GM18511 (cell line): ENCODE data around the gene KRTAP10-9.
"Not testable (repeated sequence)": the region's sequence is repeated elsewhere in the genome, so short reads cannot be mapped to it uniquely, and the experiment has no call there.

ENCODE experiments used
- ATAC-seq: cut with Tn5 transposase; IDR thresholded peaks from one replicate; pipeline ENCODE4 v1.9.1; 2021; ENCODE audit warnings: mild to moderate bottlenecking, moderate library complexity; ENCODE audit not compliant: unreplicated experiment

The KRTAP10-9 gene, protein sequence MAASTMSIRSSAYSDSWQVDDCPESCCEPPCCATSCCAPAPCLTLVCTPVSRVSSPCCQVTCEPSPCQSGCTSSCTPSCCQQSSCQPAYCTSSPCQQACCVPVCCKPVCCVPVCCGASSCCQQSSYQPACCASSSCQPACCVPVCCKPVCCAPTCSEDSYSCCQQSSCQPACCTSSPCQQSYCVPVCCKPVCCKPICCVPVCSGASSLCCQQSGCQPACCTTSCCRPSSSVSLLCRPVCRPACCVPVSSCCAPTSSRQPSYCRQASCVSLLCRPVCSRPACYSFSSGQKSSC

DNA sequence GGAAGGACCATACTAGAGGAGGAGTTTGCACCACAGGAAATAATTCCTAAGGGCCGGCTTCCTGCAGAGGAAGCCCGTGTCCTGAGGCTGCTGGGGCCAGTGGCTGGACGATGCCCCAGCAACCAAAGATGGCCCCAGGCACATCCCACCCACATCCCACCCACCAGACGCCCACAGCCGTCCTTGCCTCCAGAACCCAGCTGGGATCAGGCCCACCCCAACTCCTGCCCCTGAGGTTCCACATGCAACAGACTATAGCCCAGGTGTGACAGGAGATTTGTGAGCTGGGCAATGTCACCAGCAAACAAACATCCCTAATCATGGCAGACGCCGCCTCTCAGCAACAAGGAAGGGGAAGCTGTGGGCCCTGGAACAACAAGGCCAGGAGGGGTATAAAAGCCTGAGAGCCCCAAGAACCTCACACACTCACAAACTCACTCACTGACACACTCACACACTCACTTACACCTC, at the start of gene KRTAP10-9:
KRTAP10-9 (plus strand) TSS at position 421 of the 471 bp plus-strand sequence. CDS start 79 bp downstream, outside the sequence.
- no peak for ATAC-seq

DNA sequence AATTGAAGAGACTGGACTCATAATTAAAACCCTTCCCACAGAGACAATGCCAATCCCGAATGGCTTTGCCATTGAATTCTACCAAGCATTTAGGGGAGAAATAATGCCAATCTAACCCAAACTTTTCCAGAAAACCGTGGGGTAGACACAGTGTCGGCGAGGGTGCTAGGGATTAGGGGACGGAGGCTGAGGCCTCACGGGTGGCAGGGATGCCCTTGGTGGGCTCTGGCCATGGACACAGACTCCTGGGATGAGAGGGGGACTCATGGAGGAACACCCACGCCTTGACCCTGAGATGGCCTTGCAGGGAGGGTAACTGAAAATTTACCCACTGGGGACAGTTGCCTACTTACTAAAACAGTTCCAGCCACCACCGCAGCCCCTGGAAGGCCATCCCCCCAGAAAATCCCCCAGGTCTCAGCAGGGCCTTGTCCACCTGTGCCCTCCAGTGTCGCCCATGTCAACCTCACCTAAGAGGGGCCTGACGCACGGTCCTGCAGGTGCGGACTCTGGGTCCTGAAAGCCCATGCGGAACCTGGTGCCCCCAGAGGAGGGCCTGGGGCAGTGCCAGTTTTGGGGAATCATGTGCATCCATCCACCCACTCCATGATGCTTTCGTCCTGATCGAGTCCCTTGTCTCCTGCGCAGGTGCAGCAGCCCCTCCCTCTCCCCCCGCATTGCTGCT, 48.4 kb upstream of the KRTAP10-9 start:
- ATAC-seq = no peak

DNA sequence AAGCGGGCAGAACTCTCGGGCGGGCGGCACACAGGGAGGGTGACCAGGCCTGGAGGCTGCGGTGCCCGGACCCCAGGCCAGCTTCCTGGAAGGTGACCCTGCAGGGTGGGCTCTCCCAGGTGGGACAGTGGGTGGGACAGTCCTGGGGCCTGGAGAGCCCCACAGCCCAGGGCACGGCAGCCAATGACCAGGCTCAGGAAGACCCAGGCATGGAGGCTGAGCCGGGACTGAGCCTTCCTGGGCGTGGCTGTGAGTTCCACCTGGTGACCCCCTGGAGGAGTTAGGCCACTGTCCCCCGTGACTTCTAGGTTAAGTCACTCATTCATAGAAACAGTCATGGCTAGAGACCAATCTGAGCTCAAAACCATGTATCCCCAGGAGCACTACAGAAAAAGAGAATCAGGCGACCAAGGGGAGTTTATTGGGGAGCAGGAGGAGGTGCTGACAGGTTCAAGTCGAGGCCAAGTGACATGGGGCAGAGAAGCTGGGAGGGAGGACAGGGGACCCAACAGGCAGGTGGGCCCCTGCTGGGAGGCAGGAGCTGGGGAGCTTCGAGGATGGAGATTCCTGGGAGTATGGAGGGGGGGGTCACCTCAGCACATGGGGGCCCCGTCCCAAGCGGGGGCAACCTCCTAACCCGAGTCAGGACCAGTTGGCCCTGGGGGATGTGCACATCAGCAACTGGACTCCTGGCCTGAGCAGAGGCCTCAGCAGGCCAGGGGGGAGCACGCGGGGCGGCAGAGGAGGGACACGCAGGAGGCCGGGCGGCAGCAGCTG, 47.6 kb upstream of the KRTAP10-9 start:
- no peak for ATAC-seq

DNA sequence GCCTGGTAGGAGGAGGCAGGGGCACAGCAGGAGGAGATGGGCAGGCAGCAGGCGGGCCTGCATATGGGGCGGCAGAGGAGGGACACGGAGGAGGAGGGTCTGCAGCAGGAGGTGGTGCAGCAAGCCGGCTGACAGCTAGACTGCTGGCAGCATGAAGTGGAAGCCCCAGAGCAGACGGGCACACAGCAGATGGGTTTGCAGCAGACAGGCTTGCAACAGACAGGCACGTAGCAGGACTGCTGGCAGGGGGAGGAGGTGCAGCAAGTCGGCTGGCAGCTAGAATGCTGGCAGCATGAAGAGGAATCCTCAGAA, 47.1 kb upstream of the KRTAP10-9 start:
- ATAC-seq = no peak

DNA sequence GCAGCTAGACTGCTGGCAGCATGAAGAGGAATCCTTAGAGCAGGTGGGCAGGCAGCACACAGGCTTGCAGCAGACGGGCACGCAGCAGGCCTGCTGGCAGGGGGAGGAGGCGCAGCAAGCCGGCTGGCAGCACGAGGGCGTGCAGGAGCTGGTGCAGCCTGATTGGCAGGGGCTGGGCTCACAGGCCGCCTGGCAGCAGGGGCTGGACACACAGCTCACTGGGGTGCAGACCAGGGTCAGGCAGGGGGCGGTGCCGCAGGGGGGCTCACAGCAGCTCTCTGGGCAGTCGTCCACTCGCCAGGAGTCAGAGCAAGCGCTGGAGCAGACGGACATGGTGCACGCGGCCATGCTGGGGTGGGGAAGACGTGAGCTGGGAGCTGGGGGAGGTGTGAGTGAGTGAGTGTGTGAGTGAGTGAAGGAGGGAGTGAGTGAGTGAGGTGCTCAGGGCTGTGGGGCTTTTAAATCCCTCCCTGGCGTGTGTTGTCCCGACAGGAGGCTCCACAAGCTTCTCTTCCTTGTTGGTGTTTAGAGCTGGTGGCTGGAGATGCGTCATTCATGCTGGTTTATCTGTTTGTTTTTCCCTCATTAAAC, 46.6 kb upstream of the KRTAP10-9 start, which contains the start of gene KRTAP10-5:
KRTAP10-5 (minus strand) TSS at position 374 of the 591 bp plus-strand sequence; CDS start at position 348, 26 bp downstream.
- not testable (repeated sequence) for ATAC-seq

DNA sequence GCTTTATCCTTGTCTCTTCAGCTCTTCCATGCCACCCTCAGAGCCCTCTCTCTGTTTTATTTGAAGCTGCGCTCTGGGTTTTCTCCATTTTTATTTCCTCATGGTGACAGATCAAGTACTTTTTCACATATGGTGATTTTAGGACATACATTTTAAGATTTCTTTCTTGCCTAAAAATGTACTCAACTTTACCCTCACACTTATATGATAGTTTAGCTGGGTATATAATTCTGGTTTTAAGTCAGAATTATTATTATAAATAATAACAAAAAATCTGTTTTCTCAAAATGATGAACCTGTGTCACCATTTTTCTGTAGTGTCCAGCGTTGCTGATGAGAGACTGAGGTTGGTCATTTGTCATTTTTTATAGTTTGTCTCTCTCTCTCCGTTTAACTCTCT, 45.7 kb upstream of the KRTAP10-9 start:
- ATAC-seq = no peak

DNA sequence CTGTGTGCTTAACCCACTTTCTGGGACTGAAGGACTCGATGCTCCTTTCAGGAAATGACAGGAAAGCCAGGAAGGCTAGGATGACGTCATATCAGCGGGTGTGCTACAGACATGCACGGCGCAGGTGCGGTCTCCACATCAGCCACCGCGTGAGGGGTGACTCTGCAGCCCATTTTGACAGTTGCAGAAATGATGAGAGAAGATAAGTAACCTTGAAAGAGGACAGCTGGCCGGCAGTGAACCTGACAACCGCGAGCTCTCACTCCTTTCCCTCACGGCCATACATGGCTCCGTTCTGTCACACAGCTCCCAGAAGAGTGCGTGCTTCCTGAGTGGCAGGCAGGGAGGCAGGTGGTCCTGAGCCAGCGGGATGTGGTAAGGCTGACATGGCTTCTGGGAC, 44.8 kb upstream of the KRTAP10-9 start:
- ATAC-seq = no peak

DNA sequence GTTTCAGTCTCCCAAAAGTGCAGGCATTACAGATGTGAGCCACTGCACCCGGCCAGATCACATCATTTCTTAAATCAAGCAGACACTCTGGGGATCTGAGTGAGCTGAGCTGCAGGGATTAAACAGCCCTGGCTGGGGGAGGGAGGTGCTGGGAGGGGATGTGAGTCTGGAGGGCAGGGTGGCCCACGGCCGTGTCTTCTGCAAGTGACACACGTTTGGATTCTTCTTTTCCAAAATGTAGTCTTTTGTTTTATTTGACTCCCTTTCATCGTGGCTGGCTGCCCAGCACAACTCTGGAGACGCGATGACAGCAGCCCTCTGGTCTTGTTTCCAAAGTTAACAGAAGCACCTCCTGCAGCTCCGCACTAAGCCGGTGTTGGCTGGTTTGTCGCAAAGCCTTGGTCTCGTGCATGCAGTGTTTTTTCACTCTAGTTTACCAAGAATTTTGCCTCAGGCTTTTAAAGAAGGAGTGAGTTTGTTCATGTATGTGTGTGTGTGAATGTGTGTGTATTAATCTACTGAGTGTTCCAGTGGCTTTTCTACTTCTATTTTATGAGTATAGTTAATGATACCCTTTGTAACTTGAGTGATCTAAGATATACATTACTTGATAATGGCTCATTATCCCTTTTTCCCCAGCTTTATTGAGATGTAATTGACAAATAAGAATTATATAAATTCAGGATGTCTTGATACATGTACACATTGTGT, 43.6 kb upstream of the KRTAP10-9 start:
- ATAC-seq = no peak

DNA sequence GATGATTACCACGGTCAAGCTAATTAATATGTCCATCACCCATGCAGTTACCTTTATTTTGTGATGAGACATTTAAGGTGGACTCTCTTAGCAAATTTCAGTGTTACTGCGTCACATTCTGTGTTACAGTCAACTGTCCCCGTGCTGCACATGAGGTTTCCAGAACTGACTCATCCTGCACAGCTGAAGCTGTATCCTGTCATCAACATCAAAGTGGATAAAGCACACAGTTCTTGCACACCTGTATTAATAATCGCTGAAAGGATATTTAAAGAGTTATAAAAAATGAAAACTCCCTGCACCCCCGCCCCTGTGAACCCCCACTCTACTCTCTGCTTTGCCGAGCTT, 43.1 kb upstream of the KRTAP10-9 start:
- ATAC-seq = no peak

DNA sequence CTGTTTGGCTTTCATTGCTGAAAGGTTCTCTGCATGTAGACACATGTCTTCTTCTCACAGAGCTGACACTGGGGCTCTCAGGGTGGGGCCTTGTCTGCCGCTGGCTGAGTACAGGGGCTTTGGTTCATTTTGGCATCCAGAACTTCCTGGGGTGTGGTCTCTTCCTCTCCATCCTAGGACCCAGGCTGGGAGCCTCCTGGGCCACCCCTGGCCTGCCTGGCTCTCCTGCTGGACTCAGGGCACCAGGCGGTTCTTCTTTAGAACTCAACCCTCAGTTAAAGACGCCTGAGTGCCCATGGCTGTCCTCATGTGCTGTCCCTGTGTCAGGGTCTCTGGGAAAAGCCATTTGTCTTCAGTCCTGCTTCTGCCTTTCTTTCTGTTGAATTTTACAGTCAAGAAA, 41.0 kb upstream of the KRTAP10-9 start:
- no peak for ATAC-seq

DNA sequence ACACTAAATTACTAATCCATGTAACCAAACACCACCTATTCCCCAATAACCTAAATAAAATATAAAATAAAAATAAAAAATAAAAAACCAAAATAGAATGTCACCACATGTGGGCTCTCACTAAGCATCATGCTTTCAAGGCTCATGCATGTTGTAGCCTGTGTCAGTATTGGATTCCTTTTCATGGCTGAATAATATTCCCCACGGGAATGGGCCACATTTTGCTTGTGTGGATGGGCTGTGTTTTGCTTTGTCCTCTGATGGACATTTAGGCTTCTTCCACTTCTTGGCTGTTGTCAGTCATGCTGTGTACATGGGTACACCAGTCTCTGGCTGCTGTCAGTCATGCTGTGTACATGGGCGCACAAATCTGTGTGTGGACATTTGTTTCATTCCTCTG, 37.8 kb upstream of the KRTAP10-9 start:
- no peak for ATAC-seq

DNA sequence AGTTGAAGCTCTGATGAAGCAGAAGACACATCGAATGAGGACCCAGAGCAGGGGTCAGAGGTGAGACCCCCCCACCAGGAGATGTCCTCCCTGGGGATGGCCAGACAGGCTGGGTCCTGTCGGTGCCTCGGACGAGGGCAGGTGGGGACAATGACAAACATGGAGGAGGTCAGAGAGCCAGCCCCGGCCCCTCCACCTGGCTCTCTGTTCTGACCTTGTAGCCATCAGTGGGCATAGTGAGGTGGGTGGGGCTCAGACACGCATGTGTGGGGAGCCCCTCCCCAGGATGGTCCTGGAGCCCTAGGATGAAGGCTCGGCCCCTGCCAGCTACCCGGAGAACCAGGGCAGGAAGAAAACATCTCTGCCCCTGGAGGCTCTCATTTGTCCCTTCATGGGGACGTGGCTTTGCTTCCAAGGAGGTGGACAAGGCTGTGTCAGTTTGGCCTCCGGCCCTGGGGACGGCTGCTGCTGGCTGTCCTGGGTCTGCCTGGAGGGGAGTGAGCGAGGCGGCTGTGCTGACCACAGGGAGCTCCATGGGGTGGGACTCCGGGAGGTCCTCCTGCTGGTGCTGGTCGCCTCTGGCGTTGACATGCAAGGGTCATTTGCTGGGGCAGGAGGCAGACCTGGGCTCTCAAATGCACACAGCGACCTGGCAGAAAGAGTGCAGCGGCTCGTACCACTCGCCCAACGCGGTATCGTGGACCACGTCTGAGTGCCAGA, 37.1 kb upstream of the KRTAP10-9 start:
- ATAC-seq = no peak

DNA sequence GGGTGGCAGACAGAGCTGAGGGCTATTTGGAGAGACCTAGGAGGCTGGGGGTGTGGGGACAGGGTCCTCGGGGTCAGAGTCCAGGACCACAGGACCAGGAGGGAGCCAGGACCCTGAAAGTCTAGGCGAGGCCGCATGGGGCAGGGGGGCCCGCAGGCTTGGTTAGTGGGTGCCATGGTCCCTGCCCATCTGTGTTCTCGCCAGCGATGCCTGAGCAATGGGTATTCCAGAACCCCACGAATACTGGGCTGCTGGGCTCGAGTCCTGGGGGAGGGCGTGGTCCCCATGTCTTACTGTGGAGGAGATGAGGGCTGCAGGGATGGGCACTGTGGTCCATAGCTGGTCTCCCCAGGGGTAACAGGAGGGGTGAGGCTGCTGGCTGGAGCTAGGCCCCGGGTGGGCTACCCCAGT, 36.6 kb upstream of the KRTAP10-9 start:
- ATAC-seq = no peak

DNA sequence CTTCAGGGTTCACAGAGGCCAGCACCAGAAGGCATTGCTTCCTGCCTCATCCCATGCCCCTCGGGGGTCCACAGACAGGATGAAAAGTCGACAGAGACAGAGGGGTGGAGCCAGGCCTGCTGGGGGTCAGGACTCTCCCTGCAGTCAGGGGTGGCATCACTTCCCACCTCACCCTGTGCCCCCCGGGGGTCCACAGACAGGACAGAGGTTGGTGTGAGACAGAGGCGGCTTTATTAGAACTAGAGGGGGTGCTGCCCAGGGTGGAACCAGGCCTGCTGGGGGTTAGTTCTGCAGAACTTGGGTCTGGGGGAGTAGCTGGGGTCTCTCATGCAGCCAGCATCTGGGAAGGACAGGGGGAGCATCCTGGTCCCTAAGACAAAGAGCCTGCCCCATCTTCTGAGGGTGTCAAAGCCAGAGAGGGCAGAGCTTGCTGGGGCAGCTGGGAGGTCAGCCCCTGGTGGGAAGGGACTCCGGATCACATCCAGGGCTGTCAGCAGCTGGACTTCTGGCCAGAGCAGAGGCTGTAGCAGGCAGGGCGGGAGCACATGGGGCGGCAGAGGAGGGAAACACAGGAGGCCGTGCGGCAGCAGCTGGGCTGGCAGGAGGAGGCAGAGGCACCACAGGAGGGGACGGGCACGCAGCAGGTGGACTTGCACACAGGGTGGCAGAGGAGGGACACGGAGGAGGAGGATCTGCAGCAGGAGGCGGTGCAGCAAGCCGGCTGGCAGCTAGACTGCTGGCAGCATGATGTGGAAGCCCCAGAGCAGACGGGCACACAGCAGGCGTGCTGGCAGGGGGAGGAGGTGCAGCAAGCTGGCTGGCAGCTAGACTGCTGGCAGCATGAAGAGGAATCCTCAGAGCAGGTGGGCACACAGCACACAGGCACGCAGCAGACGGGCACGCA, 35.7 kb upstream of the KRTAP10-9 start:
- not testable (repeated sequence) for ATAC-seq

DNA sequence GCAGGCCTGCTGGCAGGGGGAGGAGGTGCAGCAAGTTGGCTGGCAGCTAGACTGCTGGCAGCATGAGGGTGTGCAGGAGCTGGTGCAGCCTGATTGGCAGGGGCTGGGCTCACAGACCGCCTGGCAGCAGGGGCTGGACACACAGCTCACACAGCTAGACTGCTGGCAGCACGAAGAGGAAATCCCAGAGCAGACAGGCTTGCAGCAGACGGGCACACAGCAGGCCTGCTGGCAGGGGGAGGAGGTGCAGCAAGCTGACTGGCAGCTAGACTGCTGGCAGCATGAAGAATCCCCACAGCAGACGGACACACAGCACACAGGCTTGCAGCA, 35.1 kb upstream of the KRTAP10-9 start:
- not testable (repeated sequence) for ATAC-seq

DNA sequence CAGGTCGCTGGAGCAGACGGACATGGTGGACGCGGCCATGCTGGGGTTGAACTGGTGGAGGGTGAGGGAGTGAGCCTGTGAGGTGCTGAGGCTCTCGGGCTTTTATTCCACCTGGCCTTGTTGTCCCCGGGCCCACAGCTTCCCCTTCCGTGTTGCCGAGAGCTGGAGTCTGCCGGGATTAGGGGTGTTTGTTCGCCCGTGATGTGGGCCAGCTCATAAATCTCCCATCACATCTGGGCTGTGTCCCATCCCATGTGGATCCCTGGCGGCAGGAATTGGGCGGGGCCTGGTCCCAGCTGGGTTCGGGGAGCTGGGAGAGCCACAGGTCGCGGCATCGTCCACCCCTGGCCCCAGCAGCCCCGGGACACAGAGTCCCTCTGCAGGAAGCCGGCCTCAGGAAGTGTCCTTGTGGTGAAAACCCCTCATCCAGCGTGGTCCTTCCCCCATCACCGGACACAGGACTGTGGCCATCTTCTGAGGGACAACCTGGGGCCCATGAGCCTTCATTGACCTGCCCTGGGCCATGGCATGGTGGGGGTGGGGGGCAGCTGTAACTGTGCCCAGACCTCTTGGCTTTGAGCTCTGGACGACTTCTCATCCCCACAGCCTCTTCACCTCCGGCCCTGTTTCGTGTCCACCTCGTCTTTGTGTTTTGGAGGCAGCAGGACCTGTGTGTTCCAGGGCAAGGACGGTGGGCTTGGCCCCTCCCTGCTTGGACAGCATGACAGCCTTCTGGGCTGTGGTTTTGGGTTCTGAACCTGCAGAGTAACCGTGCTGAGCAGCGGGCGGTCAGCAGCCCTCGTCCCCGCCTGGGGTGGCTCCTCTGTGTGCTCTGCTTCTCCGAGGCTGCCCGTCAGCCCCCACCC, 34.2 kb upstream of the KRTAP10-9 start, which contains the start of gene KRTAP10-6:
KRTAP10-6 (minus strand) TSS at position 60 of the 866 bp plus-strand sequence; CDS start at position 39, 21 bp downstream.
- no peak for ATAC-seq

DNA sequence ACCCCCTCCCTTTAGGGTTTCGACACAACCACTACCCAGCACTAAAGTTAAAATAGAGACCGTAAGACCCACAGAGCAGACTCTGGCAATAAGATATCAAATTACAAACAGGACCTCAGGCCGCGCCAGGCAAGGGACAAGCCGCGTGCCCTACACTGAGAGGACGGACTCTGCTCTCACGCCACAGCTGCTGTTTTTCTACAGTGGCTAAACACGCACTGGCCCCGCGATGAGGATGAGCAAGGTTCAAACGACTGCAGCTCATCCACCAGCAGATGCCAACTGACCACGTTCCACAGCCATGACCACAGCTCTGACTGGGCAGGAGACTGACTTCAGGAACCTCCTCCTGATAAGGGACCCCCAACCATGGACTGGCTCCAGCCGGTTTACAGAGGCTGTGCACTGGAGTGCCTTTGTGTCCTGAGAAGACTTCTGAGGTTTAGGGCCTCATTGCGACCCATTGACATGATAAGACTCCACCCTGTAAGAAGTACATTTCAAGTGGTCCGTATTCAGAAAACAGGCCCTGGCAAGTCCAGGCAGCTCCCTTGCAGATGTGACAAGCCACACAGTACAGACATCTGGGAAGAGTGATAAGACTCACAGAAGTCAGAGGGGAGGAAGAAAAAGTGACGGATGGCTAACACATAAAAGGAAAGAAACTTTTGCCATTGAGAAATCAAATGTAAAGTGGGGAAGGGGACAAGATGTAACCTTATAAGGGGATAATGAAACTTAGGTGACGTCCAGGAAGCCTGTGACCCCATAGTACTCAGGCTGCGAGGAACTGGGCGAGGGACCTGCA, 33.1 kb upstream of the KRTAP10-9 start:
- ATAC-seq = no peak
